K562 (cell line): ENCODE measurements around the gene MYO10. TPM values are rescaled to one million over a fixed set of nuclear protein-coding genes. Genes with fewer than 3 reads are reported as not detected.

Source experiments
- ATAC-seq: fragments of 200-7000 bp; cut with Tn5 transposase; 3 replicates; pipeline ENCODE4 v1.9.1; 2020; ENCODE audit warnings: moderate library complexity
- BruUV-seq: library from RNA; stranded (reverse); fragments of 400-500 nt; replicated peaks from 2 replicates; lab custom pipeline; 2021; lab: Mats Ljungman, UMichigan
- CTCF ChIA-PET: fragments of 300-600 bp; formaldehyde crosslinking; extraction: SDS; loops from one replicate; lab custom pipeline; 2021; ENCODE audit warnings: low intra/inter-chr PET ratio; lab: Yijun Ruan, JAX
- POLR2A ChIA-PET: fragments of 300-600, 350-650 bp; sonication (Branson Sonifier 250); formaldehyde crosslinking; extraction: SDS; loops from one replicate; lab custom pipeline; 2021; ENCODE audit warnings: antibody characterized with exemption, inconsistent platforms; lab: Yijun Ruan, JAX
- DNase-seq, 4 experiments: peaks; one replicate each; pipeline versions ENCODE4 v3.0.0 to v3.0.0-alpha.2; 2011 to 2018; ENCODE audit warnings: low spot score in 3 of 4, mixed read lengths in 3 of 4; ENCODE audit errors: extremely low read depth in 1 of 4
- FAIRE-seq: peaks from 2 replicates; lab custom pipeline; 2011; peaks lifted over from hg19 to GRCh38; lab: Jason Lieb, UNC
- H2AFZ ChIP-seq: 2 replicates; pipeline ENCODE4 v1.6.0; 2011; ENCODE audit warnings: low read depth, low read length, control low read depth, inconsistent platforms
- H3K27ac ChIP-seq: fragments of 200-600 bp; 3 replicates; pipeline ENCODE4 v1.8.0; 2011; ENCODE audit warnings: low read depth, mild to moderate bottlenecking, control low read depth, inconsistent platforms, low read length, moderate library complexity, mixed read lengths; ENCODE audit errors: extremely low read depth
- H3K27me3 ChIP-seq, 2 experiments: fragments of 300-600 bp in 1 of 2; 2 replicates in 1 of 2; 3 replicates in 1 of 2; pipeline versions ENCODE4 v1.6.0 to v1.8.0; 2011; ENCODE audit warnings: inconsistent platforms in 2 of 2, low read length in 2 of 2, mild to moderate bottlenecking in 1 of 2, mixed read lengths in 1 of 2, moderate library complexity in 1 of 2; ENCODE audit not compliant: control insufficient read depth in 2 of 2, insufficient read depth in 2 of 2
- H3K36me3 ChIP-seq: fragments of 300-600 bp; 3 replicates; pipeline ENCODE4 v1.8.0; 2011; ENCODE audit warnings: mild to moderate bottlenecking, low read length, inconsistent platforms; ENCODE audit not compliant: control insufficient read depth, insufficient read depth
- H3K4me1 ChIP-seq, 2 experiments: fragments of 200-600 bp in 1 of 2; replicated peaks in 1 of 2; 2 replicates in 1 of 2; 3 replicates in 1 of 2; pipeline versions ENCODE4 v1.5.1 to v1.8.0; 2011; ENCODE audit warnings: inconsistent platforms in 2 of 2, low read length in 2 of 2, mild to moderate bottlenecking in 1 of 2, mixed read lengths in 1 of 2, moderate library complexity in 1 of 2; ENCODE audit not compliant: control insufficient read depth in 2 of 2, insufficient read depth in 2 of 2
- H3K4me2 ChIP-seq: 2 replicates; pipeline ENCODE4 v1.6.1; 2011; ENCODE audit warnings: low read length, control low read depth, inconsistent platforms, mixed read lengths; ENCODE audit not compliant: insufficient read depth
- H3K4me3 ChIP-seq: fragments of 200-600 bp; sonication (generic), shearing (Covaris generic); 2 replicates; pipeline ENCODE4 v1.5.1; 2016; ENCODE audit warnings: control low read depth, inconsistent platforms
- H3K79me2 ChIP-seq: fragments of 200-600 bp; 3 replicates; pipeline ENCODE4 v1.8.0; 2011; ENCODE audit warnings: low read length, inconsistent platforms; ENCODE audit not compliant: control insufficient read depth, insufficient read depth
- H3K9ac ChIP-seq, 2 experiments: 2 replicates each; pipeline versions ENCODE4 v1.6.0 to v1.6.1; 2011; ENCODE audit warnings: low read depth in 2 of 2, low read length in 2 of 2, control low read depth in 1 of 2, inconsistent platforms in 1 of 2, mild to moderate bottlenecking in 1 of 2, mixed read lengths in 1 of 2; ENCODE audit not compliant: insufficient read depth in 1 of 2
- H3K9me1 ChIP-seq: one replicate; pipeline ENCODE4 v1.6.0; 2011; ENCODE audit warnings: inconsistent platforms, mild to moderate bottlenecking, low read length, moderate library complexity; ENCODE audit not compliant: control insufficient read depth, insufficient read depth
- H3K9me3 ChIP-seq: replicated peaks from 2 replicates; pipeline ENCODE4 v1.5.1; 2011; ENCODE audit warnings: low read depth, low read length, inconsistent platforms; ENCODE audit not compliant: control insufficient read depth, insufficient read depth
- H4K20me1 ChIP-seq: replicated peaks from 2 replicates; pipeline ENCODE4 v1.6.1; 2011; ENCODE audit warnings: low read length, inconsistent platforms, mixed read lengths; ENCODE audit not compliant: control insufficient read depth, insufficient read depth
- C11orf30 ChIP-seq: fragments of 450-650 bp; IDR thresholded peaks from 2 replicates; pipeline ENCODE4 v1.6.1; 2016; ENCODE audit warnings: low read depth, mild to moderate bottlenecking
- KDM4B ChIP-seq, 2 experiments: fragments of 450-650 bp in 1 of 2; sonication (generic) in 1 of 2; IDR thresholded peaks; 2 replicates each; pipeline ENCODE4 v1.6.1; 2016 to 2017; ENCODE audit warnings: borderline replicate concordance in 2 of 2, antibody characterized with exemption in 1 of 2, low read depth in 1 of 2, mild to moderate bottlenecking in 1 of 2
- LCOR ChIP-seq: sonication (generic); formaldehyde crosslinking; IDR thresholded peaks from 2 replicates; pipeline ENCODE4 v1.8.0; 2022; ENCODE audit warnings: mild to moderate bottlenecking, missing genetic modification reagents
- SOX6 ChIP-seq: fragments of 450-650 bp; IDR thresholded peaks from 2 replicates; pipeline ENCODE4 v1.6.1; 2014; ENCODE audit warnings: mild to moderate bottlenecking
- TOE1 ChIP-seq, 2 experiments: fragments of 450-650 bp in 1 of 2; sonication (generic) in 1 of 2; formaldehyde crosslinking in 1 of 2; IDR thresholded peaks; 2 replicates each; pipeline versions ENCODE4 v1.7.1 to v1.8.0; 2016 to 2022; ENCODE audit warnings: borderline replicate concordance in 2 of 2, mild to moderate bottlenecking in 2 of 2, antibody characterized with exemption in 1 of 2, inconsistent platforms in 1 of 2, low read depth in 1 of 2, missing genetic modification reagents in 1 of 2, moderate library complexity in 1 of 2
- ZKSCAN8 ChIP-seq: fragments of 200-800 bp; sonication (Bioruptor generic); IDR thresholded peaks from 2 replicates; pipeline ENCODE4 v1.6.1; 2016; ENCODE audit warnings: missing genetic modification characterization, missing compliant biosample characterization
- ZNF445 ChIP-seq: fragments of 250-450 bp; sonication (Bioruptor Pico); IDR thresholded peaks from 2 replicates; pipeline ENCODE4 v1.4.0; 2020; ENCODE audit warnings: low read depth, mild to moderate bottlenecking, moderate library complexity
- WGBS: fragments of 100-300 bp; shearing (Covaris generic); methylation state at CpG from one replicate; pipeline ENCODE4 v1.1.6; 2016; ENCODE audit warnings: low coverage, mixed read lengths; ENCODE audit not compliant: insufficient coverage; ENCODE audit errors: missing lambda C conversion rate; 5-methylcytosine and 5-hydroxymethylcytosine counted together
- in situ Hi-C: fragments of 300-500 bp; cut with MboI; formaldehyde crosslinking; loops from 4 replicates; pipeline ENCODE4 v1.15.0; 2018; ENCODE audit warnings: inconsistent platforms, mixed read lengths
- intact Hi-C: fragments of 100-400 bp; cut with micrococcal nuclease; formaldehyde crosslinking; loops from 2 replicates; pipeline ENCODE4 v1.14.2; 2022
- polyA plus RNA-seq, 8 experiments: library from polyadenylated mRNA; depleted of rRNA in 4 of 8; stranded (reverse) in 5 of 8; unstranded in 3 of 8; fragments of >200 nt; fragmentation: Nextera tagmentation in 2 of 8; fragmentation: Illumina TruSeq in 1 of 8; extraction: Ambion mirVana in 2 of 8; extraction: Trizol in 1 of 8; gene quantifications; 2 replicates each; pipeline versions ENCODE4 v1.2.1 to v1.2.3, GENCODE V29; 2011 to 2014; ENCODE audit warnings: inconsistent platforms in 1 of 8, missing spikeins in 1 of 8
- total RNA-seq, 7 experiments: library from RNA; depleted of rRNA in 6 of 7; stranded (reverse); fragments of >200 nt in 6 of 7; fragmentation: Illumina TruSeq in 2 of 7; extraction: Trizol in 2 of 7; gene quantifications; 2 replicates each; pipeline versions ENCODE4 v1.2.1 to v1.2.3, GENCODE V29; 2011 to 2021; ENCODE audit warnings: low replicate concordance in 1 of 7
- TF ChIP-seq, protein P1 (sequence below): fragments of 450-650 bp; formaldehyde crosslinking; IDR thresholded peaks from 2 replicates; pipeline ENCODE4 v1.4.0; 2022; ENCODE audit warnings: missing genetic modification characterization
- TF ChIP-seq, protein P2 (sequence below): sonication (generic); formaldehyde crosslinking; IDR thresholded peaks from 2 replicates; pipeline ENCODE4 v1.8.0; 2022; ENCODE audit warnings: missing genetic modification reagents, mild to moderate bottlenecking, borderline replicate concordance
- TF ChIP-seq, protein P3 (sequence below): sonication (generic); IDR thresholded peaks from 2 replicates; pipeline ENCODE4 v1.6.1; 2016

Gene MYO10
- total and polyA plus RNA-seq, 9 of the 15 experiments (the other 6 are each of a cell fraction or from before 2014, with no cell fraction given) = 0.04 to 0.24 TPM; not detected in 7

DNA sequence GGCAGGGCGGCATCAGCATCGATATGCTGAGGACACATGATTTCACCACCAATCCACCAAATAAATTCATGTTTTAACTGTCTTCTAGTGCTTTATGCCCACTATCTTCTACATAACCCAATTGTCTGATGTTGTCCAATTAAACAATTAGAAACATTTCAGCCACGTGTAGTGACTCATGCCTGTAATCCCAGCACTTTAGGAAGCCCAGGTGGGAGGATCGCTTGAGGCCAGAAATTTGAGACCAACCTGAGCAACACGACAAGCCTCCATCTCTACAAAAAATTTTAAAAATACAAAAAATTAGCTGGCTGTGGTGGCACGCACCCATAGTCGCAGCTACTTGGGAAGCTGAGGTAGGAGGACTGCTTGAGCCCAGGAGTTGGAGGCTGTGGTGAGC is 128.1 kb downstream of the MYO10 start:
- no peaks in the 10 kb centered on the region for H3K36me3 ChIP-seq
- no peaks in the 10 kb centered on the region for H3K79me2 ChIP-seq
- ChIA-PET POLR2A (interaction anchor here (0.6 kb wide), 1 partner anchor 1065 kb away, joined by 3 read pairs; no protein-coding TSS in a partner anchor), CTCF (no interaction called here)
- 0% methylated on average over 7 of the region's 7 CpGs for WGBS
- no peak overlapping the region for H3K27ac ChIP-seq
- H3K9me1 ChIP-seq = no peaks in the 10 kb centered on the region
- ATAC-seq = no peak
- no peak for FAIRE-seq
- no TSS peak for BruUV-seq
- no peak overlapping the region for H2AFZ ChIP-seq
- DNase-seq = no peak
- intact Hi-C loops (no loop called here), in situ Hi-C loops (no loop called here)
- H3K4me2 ChIP-seq = no peak overlapping the region
- no peak for TF ChIP-seq KDM4B (IDR thresholded peaks at IDR 0.05; ENCODE audit: borderline replicate concordance in 2 of 2, low read depth in 1 of 2)
- TF ChIP-seq ZKSCAN8 (CRISPR knock-in tag) = no peak
- no peak for TF ChIP-seq TOE1 (IDR thresholded peaks at IDR 0.05; ENCODE audit: borderline replicate concordance)
- no peak for TF ChIP-seq TOE1 (CRISPR knock-in tag; IDR thresholded peaks at IDR 0.05; ENCODE audit: borderline replicate concordance, low read depth)
- no peak for TF ChIP-seq LCOR (CRISPR knock-in tag)
- TF ChIP-seq, protein P1, sequence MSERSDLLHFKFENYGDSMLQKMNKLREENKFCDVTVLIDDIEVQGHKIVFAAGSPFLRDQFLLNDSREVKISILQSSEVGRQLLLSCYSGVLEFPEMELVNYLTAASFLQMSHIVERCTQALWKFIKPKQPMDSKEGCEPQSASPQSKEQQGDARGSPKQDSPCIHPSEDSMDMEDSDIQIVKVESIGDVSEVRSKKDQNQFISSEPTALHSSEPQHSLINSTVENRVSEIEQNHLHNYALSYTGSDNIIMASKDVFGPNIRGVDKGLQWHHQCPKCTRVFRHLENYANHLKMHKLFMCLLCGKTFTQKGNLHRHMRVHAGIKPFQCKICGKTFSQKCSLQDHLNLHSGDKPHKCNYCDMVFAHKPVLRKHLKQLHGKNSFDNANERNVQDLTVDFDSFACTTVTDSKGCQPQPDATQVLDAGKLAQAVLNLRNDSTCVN (CRISPR knock-in tag) = no peak
- TF ChIP-seq ZNF445 = no peak
- no peak for TF ChIP-seq C11orf30
- TF ChIP-seq SOX6 = no peak
- TF ChIP-seq, protein P2, sequence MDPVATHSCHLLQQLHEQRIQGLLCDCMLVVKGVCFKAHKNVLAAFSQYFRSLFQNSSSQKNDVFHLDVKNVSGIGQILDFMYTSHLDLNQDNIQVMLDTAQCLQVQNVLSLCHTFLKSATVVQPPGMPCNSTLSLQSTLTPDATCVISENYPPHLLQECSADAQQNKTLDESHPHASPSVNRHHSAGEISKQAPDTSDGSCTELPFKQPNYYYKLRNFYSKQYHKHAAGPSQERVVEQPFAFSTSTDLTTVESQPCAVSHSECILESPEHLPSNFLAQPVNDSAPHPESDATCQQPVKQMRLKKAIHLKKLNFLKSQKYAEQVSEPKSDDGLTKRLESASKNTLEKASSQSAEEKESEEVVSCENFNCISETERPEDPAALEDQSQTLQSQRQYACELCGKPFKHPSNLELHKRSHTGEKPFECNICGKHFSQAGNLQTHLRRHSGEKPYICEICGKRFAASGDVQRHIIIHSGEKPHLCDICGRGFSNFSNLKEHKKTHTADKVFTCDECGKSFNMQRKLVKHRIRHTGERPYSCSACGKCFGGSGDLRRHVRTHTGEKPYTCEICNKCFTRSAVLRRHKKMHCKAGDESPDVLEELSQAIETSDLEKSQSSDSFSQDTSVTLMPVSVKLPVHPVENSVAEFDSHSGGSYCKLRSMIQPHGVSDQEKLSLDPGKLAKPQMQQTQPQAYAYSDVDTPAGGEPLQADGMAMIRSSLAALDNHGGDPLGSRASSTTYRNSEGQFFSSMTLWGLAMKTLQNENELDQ (CRISPR knock-in tag) = no peak
- TF ChIP-seq, protein P3, sequence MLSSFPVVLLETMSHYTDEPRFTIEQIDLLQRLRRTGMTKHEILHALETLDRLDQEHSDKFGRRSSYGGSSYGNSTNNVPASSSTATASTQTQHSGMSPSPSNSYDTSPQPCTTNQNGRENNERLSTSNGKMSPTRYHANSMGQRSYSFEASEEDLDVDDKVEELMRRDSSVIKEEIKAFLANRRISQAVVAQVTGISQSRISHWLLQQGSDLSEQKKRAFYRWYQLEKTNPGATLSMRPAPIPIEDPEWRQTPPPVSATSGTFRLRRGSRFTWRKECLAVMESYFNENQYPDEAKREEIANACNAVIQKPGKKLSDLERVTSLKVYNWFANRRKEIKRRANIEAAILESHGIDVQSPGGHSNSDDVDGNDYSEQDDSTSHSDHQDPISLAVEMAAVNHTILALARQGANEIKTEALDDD = no peak
- no peaks in the 10 kb centered on the region for H4K20me1 ChIP-seq
- H3K27me3 ChIP-seq = peaks cover 8 to 39% of the 10 kb centered on the region in 2 experiments; a peak in 4 of 5 replicates
- H3K9ac ChIP-seq = no peak overlapping the region
- no peaks in the 10 kb centered on the region for H3K4me1 ChIP-seq
- H3K9me3 ChIP-seq = no peaks in the 10 kb centered on the region
- no peak overlapping the region for H3K4me3 ChIP-seq
